ENCODE data around the gene SLC2A9.

Gene SLC2A9

DNA sequence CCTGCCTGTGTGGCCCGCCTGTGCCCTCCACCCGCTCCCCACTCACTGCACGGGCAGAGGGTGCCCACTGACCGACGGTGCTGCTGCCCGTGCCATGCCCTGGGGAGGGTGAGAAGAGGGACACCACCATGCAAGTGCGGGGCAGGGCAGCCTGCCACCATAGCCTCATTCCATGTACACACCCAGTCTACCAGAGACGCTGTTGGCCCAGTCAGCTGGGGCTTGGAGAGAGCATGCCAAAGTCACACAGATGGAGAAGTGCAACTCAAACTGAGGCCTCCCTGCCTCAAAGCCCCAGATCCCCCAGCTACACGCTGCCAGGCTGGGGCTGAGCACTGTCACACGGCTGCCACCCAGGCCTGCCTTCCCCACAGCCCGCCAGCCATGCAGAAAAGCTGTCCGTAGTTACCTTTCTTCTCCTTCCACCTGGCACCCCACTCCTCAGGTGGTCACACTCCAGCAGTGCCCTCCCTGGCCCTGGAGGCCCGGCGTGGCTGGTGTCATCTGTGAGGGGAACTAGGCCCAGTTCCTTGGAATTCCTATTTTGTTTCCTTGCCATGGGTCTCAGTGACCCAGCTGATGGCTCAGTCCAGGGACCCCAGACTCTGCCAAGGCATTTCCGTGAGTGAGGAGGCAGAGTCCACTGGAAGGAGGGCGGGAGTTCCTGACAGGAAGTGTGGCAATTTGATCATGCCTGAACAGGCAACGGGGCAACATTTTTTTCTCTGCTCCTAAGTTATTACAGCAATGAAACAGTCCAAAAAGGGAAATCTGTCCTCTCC lies at the start of gene SLC2A9:
Gene SLC2A9, minus strand, starts transcription at position 627 of the 782 bp plus-strand sequence. Its CDS starts 68 bp downstream, at position 559.
- DNase-seq (ENCODE audit: low read depth in 2 of 2, low spot score in 1 of 2) = no peak

DNA sequence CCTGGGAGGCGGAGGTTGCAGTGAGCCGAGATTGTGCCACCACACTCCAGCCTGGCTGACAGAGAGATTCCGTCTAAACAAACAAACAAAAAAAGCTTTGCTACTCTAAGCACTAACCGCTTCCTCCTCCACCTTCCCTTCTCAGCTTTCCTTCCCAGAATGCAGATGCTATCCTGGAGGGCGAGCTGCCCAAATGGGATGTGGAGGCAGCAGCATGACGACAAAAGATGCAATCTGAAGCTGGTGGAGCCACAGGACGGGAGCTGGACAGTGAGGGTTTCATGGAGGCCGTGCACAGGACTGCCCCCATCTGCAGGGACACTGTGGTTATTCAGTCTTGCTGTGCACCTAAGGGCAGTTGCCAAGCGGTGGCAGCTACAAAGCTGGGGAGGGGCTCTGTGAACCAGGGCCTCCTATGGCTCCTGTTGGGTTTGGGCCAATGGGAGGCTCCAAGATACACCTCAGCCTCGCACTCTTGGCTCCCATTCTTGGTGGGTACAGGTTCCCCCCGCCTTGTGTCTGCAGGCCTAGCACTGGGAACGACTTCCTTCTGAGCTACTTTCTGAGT lies 47.9 kb upstream of the SLC2A9 start:
- no peak for DNase-seq (ENCODE audit: low read depth in 2 of 2, low spot score in 1 of 2)

- no peak for DNase-seq (ENCODE audit: low read depth in 2 of 2, low spot score in 1 of 2)
These were observed 45.7 kb upstream of the SLC2A9 start for GRCh38 chr4:10066670-10067651.

- no peak for DNase-seq (ENCODE audit: low read depth in 2 of 2, low spot score in 1 of 2)
These were observed 44.9 kb upstream of the SLC2A9 start for GRCh38 chr4:10066206-10066605.

- no peak for DNase-seq (ENCODE audit: low read depth in 2 of 2, low spot score in 1 of 2)
These were observed 42.4 kb upstream of the SLC2A9 start for GRCh38 chr4:10063544-10064300.

DNA sequence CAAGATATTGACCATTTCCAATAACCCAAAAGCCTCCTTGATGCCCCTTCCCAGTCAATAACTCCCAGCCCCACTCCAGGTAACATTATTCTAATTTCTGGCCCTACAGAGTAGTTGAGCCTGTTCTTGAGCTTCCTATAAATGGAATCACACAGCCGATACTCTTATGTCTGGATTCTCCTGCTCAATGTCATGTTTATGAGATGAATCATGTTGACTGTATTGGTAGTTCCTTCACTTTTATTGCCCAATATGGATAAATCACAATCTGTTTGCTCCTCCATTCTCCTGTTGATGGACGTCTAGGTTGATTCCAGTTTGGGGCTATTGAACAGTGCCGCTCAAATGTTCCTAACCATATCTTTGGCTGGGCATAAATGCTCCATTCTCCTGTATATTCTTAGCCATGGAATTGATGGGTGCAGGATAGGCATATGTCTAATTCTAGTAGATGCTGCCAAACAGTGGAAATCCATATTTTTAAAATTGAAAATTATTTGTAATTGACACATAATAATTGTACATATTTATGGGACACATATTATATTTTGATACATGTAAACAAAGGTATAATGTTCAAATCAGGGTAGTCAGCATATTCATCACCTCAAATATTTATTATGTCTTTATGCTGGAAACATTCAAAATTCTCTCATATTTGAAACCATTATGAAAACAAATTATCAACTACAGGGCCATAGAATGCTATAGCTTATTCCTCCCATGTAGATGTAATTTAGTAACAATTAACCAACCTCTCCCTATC lies 40.5 kb upstream of the SLC2A9 start:
- no peak for DNase-seq (ENCODE audit: low read depth in 2 of 2, low spot score in 1 of 2)

- no peak for DNase-seq (ENCODE audit: low read depth in 2 of 2, low spot score in 1 of 2)
These were observed 37.1 kb upstream of the SLC2A9 start for GRCh38 chr4:10058371-10058770.

- no peak for DNase-seq (ENCODE audit: low read depth in 2 of 2, low spot score in 1 of 2)
These were observed 35.7 kb upstream of the SLC2A9 start for GRCh38 chr4:10057023-10057395.

DNA sequence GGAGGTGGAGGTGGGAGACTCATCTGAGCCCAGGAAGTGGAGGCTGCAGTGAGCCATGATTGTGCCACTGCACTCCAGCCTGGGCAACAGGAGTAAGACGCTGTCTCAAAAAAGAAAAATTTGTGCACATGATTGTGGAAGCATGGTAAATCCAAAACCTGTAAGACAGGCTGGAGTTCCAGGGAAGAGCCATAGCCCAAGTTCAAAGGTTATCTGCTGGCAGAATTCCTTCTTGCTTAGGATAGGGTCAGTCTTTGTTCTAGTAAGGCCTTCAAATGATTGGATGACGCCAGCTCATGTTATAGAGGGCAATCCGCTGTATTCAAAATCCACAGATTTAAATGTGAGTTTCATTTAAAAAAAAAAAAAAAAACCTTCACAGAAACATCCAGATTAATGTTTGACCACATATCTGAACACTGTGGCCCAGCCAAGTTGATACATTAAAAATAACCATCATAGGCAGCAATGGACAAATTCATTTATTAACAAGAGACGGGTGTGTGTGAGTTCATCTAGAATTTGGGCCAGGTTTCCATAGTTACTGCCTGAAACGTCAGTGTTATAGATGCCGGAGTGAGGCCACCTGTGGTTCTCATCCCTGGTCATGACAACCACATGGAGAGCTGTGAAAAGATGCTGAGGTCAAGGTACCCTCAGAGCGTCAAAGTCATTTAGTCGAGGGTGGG lies 35.2 kb upstream of the SLC2A9 start:
- no peak for DNase-seq (ENCODE audit: low read depth in 2 of 2, low spot score in 1 of 2)

GRCh38 chr4:10055871-10056270 lies 34.6 kb upstream of the SLC2A9 start:
- no peak for DNase-seq (ENCODE audit: low read depth in 2 of 2, low spot score in 1 of 2)

- no peak for DNase-seq (ENCODE audit: low read depth in 2 of 2, low spot score in 1 of 2)
These were observed 33.3 kb upstream of the SLC2A9 start for GRCh38 chr4:10054571-10055041.

GRCh38 chr4:10053635-10054453 lies 32.5 kb upstream of the SLC2A9 start:
- DNase-seq (ENCODE audit: low read depth in 2 of 2, low spot score in 1 of 2) = no peak

GRCh38 chr4:10051517-10052135 lies 30.3 kb upstream of the SLC2A9 start:
- DNase-seq (ENCODE audit: low read depth in 2 of 2, low spot score in 1 of 2) = no peak

GRCh38 chr4:10050721-10051120 lies 29.4 kb upstream of the SLC2A9 start:
- DNase-seq (ENCODE audit: low read depth in 2 of 2, low spot score in 1 of 2) = no peak

GRCh38 chr4:10050261-10050661 lies 29.0 kb upstream of the SLC2A9 start:
- no peak for DNase-seq (ENCODE audit: low read depth in 2 of 2, low spot score in 1 of 2)

DNA sequence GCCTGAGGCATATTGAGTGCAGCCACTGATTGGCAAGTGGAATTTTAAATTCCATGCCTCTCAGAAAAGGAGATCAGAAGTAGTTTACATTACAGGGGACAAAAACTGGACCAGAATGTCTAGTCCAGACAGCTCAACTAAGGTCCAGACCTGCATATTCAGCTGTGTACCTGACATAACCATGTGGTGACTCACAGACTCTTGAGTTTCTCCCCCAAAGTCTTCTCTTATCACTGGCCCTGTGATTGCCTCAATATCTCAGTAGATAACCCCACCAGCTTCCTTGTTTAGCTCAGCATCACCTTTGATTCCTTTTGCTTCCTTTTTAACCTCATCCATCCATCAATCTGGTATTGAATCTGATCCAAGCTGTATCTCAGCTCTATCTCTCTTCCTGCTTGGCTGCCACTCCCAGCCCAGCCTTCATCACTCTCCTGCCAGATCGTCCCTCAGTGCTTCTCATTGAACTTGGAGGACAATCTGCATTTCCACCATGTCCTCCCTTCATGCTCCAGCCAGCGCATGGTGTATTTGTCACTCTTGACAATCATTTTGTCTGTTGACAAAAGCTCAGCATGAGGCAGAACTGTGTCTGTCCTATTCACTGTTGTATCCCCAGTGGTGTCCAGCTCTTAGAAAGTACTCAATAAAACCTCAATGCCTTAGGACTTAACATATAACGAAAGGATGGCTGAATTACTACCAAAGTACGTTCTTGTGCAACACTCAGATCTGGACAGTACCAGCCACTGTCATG lies 27.8 kb upstream of the SLC2A9 start:
- no peak for DNase-seq (ENCODE audit: low read depth in 2 of 2, low spot score in 1 of 2)

DNA sequence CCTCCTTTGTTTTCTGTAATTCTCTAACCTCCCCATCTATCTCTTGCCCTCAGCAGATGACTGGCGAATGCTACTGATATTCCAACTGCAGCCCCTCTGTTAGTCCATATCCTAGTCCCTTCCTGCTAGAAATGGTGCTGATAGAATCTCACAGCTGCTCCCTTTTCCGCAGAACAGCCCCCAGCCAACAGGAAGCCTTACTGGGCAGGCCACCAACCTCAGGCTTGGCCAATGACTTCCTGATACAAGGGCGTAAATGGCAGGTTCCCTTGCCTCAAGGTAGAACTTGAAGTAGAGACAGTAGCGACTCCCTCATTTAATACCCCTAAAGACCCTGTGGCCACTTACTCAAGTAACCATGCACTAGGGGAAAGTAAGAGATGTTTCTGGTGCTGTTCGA lies 26.7 kb upstream of the SLC2A9 start:
- DNase-seq (ENCODE audit: low read depth in 2 of 2, low spot score in 1 of 2) = no peak

DNA sequence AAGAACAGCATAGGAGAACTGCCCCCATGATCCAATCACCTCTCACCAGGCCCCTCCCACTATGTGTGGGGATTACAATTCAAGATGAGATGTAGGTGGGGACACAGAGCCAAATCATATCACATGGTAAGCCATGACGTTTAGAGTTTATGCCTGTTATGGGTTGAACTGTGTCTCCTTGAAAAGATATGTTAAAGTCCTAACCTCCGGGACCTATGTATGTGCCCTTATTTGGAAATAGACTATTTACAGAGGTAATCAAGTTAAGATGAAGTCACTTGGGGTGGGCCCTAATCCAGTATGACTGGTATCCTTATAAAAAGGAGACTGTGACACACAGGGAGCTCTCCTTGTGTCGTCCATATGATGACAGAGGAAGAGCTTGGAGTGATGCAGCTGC lies 25.2 kb upstream of the SLC2A9 start:
- no peak for DNase-seq (ENCODE audit: low read depth in 2 of 2, low spot score in 1 of 2)
